SK-N-SH treated with all-trans-retinoic acid at 6 μM for 48 hours (cell line): ENCODE data around the gene PDRG1.

ENCODE experiments used
- ARNTL ChIP-seq: fragments of 450-650 bp; formaldehyde crosslinking; IDR thresholded peaks from 2 replicates; pipeline ENCODE4 v1.5.0; 2020; ENCODE audit warnings: low read depth, mild to moderate bottlenecking, moderate library complexity, borderline replicate concordance
- CSRNP3 ChIP-seq: fragments of 250-450 bp; sonication (Bioruptor Pico); IDR thresholded peaks from 2 replicates; pipeline ENCODE4 v1.5.1; 2021; ENCODE audit warnings: mild to moderate bottlenecking, moderate library complexity
- ISL1 ChIP-seq: fragments of 250-450 bp; sonication (Bioruptor Pico); IDR thresholded peaks from 2 replicates; pipeline ENCODE4 v2.1.2; 2022; ENCODE audit warnings: mild to moderate bottlenecking, moderate library complexity
- PATZ1 ChIP-seq: fragments of 250-450 bp; sonication (Bioruptor Pico); IDR thresholded peaks from 2 replicates; pipeline ENCODE4 v1.8.0; 2020; ENCODE audit warnings: mild to moderate bottlenecking, moderate library complexity, borderline replicate concordance
- PPARA ChIP-seq: fragments of 250-450 bp; sonication (Bioruptor Pico); IDR thresholded peaks from 2 replicates; pipeline ENCODE4 v1.5.0; 2020; ENCODE audit warnings: mild to moderate bottlenecking, borderline replicate concordance
- RARB ChIP-seq: fragments of 250-450 bp; sonication (Bioruptor Pico); IDR thresholded peaks from 2 replicates; pipeline ENCODE4 v1.8.0; 2021; ENCODE audit warnings: mild to moderate bottlenecking, moderate library complexity
- TCF4 ChIP-seq: fragments of 250-450 bp; sonication (Bioruptor Pico); IDR thresholded peaks from 2 replicates; pipeline ENCODE4 v1.8.0; 2021; ENCODE audit warnings: mild to moderate bottlenecking, moderate library complexity, borderline replicate concordance
- TOX ChIP-seq: fragments of 250-450 bp; sonication (Bioruptor Pico); IDR thresholded peaks from 2 replicates; pipeline ENCODE4 v1.8.0; 2021; ENCODE audit warnings: mild to moderate bottlenecking, moderate library complexity, borderline replicate concordance
- TSHZ2 ChIP-seq: fragments of 250-450 bp; sonication (Bioruptor Pico); IDR thresholded peaks from 2 replicates; pipeline ENCODE4 v1.5.0; 2020; ENCODE audit warnings: mild to moderate bottlenecking, moderate library complexity
- ZFP30 ChIP-seq: fragments of 450-650 bp; formaldehyde crosslinking; IDR thresholded peaks from 2 replicates; pipeline ENCODE4 v1.5.0; 2022; ENCODE audit warnings: mild to moderate bottlenecking, moderate library complexity
- ZNF565 ChIP-seq: fragments of 450-650 bp; formaldehyde crosslinking; conservative IDR thresholded peaks from 2 replicates; pipeline ENCODE4 v1.5.0; 2020; ENCODE audit warnings: low read depth, mild to moderate bottlenecking, moderate library complexity
- ZNF70 ChIP-seq: fragments of 450-650 bp; formaldehyde crosslinking; IDR thresholded peaks from 2 replicates; pipeline ENCODE4 v1.5.0; 2020; ENCODE audit warnings: mild to moderate bottlenecking, moderate library complexity
- ZNF8 ChIP-seq: fragments of 450-650 bp; formaldehyde crosslinking; IDR thresholded peaks from 2 replicates; pipeline ENCODE4 v1.5.0; 2020; ENCODE audit warnings: mild to moderate bottlenecking, moderate library complexity
- TF ChIP-seq, protein P1 (sequence below): fragments of 250-450 bp; sonication (Bioruptor Pico); IDR thresholded peaks from 2 replicates; pipeline ENCODE4 v1.8.0; 2021; ENCODE audit warnings: low read depth, mild to moderate bottlenecking, moderate library complexity, borderline replicate concordance

- TF ChIP-seq ISL1 (CRISPR knock-in tag) (no peak), RARB (no peak), ZNF8 (CRISPR knock-in tag) (no peak), TOX (CRISPR knock-in tag) (no peak), ZNF565 (no peak), CSRNP3 (CRISPR knock-in tag) (no peak), PATZ1 (no peak), ZNF70 (no peak), ZFP30 (no peak), TSHZ2 (no peak), PPARA (CRISPR knock-in tag) (no peak), ARNTL (no peak), TCF4 (no peak)
- TF ChIP-seq, protein P1, sequence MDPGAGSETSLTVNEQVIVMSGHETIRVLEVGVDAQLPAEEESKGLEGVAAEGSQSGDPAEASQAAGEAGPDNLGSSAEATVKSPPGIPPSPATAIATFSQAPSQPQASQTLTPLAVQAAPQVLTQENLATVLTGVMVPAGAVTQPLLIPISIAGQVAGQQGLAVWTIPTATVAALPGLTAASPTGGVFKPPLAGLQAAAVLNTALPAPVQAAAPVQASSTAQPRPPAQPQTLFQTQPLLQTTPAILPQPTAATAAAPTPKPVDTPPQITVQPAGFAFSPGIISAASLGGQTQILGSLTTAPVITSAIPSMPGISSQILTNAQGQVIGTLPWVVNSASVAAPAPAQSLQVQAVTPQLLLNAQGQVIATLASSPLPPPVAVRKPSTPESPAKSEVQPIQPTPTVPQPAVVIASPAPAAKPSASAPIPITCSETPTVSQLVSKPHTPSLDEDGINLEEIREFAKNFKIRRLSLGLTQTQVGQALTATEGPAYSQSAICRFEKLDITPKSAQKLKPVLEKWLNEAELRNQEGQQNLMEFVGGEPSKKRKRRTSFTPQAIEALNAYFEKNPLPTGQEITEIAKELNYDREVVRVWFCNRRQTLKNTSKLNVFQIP: no peak
Measured at GRCh38 chr20:31939661-31940060, 12.2 kb downstream of the PDRG1 start.
